Stimulated activated CD4-positive, alpha-beta T cell treated with anti-CD3 and anti-CD28 coated beads, TNF-alpha, amount 100 ng/mL, for 48 hours (primary cell): ENCODE measurements around the gene GPR179.
"Not testable (repeated sequence)": the region's sequence is repeated elsewhere in the genome, so short reads cannot be mapped to it uniquely, and the experiment has no call there.

ENCODE experiments used
- DNase-seq, 3 donors: peaks; one replicate each; pipeline ENCODE4 v3.0.0-alpha.2; 2020; ENCODE audit warnings: low read depth in 3 of 3

GPR179 gene

DNA sequence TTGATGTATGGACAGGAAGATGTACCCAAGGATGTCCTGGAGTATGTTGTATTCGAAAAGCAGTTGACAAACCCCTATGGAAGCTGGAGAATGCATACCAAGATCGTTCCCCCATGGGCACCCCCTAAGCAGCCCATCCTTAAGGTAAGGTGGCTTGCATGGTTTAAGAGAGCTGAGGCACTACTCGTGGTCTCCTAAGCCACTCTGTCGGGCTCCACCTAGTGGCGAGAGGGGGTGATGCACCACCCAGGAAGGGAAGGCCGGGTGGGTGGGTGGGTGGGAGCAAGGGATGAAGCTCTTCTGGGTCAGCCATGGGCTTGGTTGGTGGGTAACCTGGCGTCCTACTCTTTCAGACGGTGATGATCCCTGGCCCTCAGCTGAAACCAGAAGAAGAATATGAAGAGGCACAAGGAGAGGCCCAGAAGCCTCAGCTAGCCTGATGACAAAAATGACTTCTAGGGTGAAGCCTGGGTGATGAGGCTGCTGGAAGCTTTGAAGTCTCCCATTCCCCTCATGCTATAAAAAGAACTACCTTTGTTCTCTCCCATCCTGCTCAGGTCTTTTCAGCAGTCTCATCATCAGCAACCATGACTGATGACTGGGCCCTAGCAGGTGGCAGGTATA is 21.5 kb downstream of the GPR179 start:
- peak; percentile 37 to 67 (median 52) for DNase-seq

DNA sequence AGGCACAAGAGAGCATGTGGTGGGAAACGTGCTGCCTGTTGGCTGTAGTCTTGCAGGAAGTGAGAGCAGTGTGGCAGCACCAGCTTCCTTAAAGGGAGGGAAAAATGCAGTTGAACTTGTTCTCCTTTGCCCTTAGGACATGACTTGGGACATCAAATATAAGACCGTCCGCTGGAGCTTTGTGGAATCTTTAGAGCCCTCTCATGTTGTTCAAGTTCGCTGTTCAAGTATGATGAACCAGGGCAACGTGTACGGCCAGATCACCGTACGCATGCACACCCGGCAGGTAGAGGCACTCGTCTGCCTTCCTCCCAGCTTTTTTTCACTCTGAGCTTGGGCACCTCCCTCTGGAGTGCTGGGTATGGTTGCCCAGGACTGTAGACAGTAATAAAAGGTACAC is 23.3 kb downstream of the GPR179 start:
- DNase-seq, result no peak

DNA sequence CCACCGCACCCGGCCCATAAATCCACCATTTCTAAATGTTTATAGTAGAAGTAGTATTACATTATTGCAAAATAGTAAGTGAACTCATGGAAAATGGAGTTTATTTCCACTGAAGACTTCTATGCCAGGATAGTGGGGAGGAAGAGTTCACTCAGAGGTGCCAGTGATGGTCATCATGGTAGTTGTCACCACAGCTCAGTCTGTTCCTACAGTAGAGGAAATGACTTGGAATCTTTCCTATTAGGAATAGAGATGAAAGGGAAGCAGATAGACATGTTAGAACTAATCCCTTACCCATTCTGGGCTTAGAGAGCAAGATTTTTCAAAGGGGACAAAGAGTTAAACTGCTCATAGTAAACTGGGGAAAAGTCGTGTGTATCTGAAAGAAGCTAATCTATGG is 26.7 kb downstream of the GPR179 start:
- no peak for DNase-seq

DNA sequence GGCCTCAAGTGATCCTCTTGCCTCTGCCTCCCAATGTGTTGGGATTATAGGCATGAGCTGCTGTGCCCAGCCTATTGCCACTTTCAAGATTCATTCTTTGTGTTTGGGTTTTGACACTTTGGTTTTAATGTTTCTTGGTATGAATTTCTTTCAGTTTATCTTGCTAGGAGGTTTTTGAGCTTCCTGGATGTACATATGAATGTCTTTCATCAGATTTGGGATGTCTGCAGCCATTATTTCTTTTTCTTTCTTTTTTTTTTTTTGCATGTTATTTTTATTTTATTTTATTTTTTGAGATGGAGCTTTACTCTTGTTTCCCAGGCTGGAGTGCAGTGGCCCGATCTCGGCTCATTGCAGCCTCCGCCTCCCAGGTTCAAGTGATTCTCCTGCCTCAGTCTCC is 28.3 kb downstream of the GPR179 start:
- no peak for DNase-seq

DNA sequence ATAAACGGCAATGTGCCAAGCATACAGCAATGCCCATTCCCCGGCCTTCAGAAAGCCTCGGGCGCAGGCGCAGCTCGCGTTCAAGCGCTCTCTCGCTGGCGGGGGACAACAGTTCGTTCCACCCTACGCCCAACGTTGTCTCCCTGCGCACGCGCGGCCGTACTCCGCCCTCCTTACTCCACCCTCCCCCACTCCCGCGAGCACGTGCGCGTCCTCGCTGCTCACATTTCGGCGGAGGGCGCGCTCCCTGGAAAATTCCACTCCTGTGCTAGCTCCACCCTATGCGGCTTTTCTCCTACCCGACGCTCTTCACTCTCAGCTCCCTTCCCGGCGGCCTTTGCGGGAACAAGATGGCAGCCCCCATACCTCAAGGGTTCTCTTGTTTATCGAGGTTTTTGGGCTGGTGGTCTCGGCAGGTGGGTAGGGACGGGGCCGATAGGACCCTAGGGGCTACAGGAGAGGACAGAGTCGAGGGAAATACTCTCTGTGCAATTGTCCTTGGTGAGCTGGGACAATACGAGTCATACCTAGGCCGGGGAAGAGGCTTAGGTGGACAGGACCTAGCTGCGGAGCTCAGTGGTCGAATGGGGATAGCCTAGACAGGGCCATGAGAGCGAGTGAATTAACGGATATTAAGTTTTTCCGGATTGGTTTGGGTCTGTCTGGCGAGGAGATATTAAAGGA is 46.8 kb downstream of the GPR179 start, which contains the start of gene MRPL45:
MRPL45 (plus strand) TSS at position 335 of the 684 bp plus-strand sequence; CDS start at position 351, 16 bp downstream.
- DNase-seq, result peak; percentile 94 to 95 (median 95)

DNA sequence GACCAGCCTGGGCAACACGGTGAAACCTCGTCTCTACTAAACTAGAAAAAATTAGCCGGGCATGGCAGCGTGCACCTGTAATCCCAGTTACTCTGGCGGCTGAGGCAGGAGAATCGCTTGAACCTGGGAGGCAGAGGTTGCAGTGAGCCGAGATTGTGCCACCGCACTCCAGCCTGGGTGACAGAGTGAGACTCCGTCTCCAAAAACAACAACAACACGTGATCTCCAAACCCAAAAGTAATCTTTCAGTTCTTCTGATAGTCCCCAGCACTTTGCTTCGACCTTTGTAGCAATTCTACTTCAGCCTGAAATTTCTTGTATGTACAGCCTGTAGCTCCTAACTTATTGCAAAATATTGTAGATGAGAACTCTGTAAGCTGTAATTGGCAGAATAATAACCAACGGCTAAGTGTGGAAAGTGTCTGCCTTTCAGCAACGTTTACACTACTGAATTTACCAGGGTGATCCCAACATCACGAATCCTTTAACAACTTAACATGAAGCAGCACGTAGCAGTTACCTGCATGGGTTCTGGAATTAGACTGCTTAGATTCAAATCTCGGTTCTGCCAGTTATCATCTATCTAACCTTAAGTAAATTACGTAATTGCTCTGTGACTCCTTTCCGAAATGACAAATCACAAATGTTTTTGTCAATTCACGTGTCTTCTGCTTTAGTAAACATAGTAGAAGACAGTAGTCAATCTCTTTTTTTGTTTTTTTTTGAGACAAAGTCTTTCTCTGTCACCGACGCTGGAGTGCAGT is 48.0 kb downstream of the GPR179 start:
- DNase-seq, result not testable (repeated sequence)

DNA sequence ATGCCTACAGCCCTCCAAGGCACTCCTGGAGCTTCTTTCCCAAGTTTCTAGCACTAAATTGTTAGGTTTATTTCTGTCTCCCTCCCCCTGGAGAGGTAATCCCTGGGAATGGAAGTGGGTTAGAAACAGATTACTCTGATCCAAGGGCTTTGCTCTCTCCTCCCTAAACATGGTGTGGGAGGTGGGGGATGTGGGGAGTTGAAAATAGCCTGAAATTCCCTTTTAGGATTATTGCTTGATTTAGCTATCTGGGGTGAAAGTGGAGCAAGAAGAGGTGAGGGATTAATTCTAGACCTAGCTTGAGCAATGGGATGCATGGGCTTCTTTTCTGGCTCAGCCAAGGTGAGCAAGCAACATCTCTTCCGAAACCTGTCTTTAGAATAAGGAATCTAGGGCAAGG is 54.0 kb downstream of the GPR179 start:
- DNase-seq, result not testable (repeated sequence)

DNA sequence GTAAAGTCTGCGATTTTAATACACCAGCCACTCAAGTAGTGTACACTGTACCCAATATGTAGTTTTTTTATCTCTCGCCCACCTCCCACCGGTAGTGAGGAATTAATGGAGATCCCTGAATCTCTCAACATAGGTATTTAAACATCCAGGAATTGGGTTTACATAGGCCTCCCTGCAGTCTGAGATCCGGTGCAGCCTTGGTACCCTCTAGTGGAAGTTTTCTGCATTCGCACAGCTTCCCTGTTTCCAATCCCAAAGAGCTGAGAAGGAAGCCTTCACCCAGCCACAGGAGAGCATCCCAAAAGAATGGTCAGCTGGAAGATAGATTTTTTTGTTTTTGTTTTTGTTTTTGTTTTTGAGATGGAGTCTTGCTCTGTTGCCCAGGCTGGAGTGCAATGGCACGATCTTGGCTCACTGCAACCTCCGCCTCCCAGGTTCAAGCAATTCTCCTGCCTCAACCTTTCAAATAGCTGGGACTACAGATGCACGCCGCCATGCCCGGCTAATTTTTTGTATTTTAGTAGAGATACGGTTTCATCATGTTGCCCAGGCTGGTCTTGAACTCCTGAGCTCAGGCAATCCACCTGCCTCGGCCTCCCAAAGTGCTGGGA is 55.4 kb downstream of the GPR179 start:
- DNase-seq, result not testable (repeated sequence)

DNA sequence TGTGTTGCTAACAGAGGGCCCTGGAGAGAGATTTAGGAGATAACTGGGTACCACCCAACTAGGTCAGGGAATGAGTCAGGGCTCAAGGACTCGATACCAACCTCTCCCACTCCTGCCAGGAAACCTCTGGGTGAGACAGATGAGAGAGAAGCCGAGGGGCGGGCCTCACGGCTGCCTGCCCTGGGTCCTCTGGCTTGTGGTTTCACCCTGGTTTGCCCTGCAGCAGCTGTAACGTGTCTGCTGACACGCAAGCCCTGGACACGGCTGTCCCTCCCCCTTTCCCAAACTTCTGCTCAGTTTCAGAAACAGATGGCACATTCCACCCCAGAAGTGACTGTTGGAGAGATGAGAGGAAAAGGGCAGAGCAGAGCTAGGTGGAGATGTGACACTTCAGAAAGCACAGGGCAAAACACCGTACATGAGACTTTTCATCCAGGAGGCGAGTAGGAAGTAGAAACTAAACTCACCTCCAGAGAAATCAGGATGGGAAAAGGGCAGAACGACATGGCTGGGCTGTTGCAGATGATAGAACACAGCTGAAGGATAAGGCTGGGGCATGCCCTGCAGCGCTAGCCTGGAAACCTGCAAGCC is 57.2 kb downstream of the GPR179 start:
- DNase-seq, result peak in 2 of 3 donors; percentile 2 to 11

DNA sequence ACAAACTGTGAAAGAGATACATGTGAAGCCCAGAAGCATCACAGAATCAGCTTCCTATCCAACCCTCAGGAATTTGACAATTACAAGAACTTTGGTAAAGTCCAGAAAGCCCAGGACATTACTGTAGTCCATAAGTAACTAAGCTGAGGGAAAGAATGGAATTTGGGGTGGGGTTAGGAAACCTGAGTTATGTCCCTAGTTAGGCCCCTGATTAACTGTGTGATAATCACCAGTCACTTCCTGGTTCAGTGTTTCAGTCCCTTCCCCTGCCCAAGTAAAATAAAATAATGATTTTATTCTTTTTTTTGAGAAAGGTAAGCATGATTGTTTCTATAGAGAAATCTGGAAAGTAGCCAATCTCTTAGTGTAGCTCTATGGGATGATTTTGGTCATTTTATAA is 57.8 kb downstream of the GPR179 start:
- not testable (repeated sequence) for DNase-seq
